ENCODE results near the gene NME3. TPM values are rescaled to one million over a fixed set of nuclear protein-coding genes. Genes with fewer than 3 reads are reported as not detected.

NME3 gene
- total and polyA plus RNA-seq, 2 of the 4 experiments (the other 2 are of a cell fraction) = 12.7 to 41.2 TPM

DNA sequence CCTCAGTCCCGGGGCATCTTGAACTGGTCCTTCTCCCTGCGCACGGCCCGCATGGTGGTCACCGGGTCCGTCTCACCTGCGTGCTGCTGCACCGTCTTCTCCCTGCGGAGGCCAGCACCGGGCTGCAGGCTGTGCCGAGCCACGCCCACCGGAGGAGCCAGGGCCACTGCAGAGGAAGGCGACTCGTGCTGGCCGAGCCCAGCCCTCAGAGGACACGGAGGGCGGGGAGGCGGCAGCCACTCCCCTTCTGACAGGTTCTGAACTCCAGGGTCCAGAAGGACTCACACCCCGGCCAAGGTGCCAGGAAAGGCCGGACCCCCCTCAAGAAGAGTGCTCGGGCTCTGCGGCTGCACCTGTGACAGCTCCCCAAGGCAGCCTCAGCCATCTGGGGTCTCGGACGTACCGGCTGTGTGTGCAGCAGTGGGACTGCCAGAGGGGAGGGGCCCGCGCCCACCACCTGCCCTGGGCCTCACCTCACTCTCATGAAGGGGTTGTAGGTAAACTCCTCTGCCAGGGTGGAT, 38.0 kb upstream of the NME3 start:
- Histone ChIP-seq H2BK20ac (ENCODE audit: low read depth, low read length) (no peak overlapping the region), H4K8ac (ENCODE audit: low read depth in 2 of 2, low read length in 2 of 2) (no peak overlapping the region), H3K4me3 (ENCODE audit: insufficient read depth, low read depth, low read length) (no peak overlapping the region), H3K4ac (ENCODE audit: low read depth, low read length) (no peak overlapping the region), H3K36me3 (ENCODE audit: control insufficient read depth, insufficient read depth, low read length) (peaks cover 19% of the 10 kb centered on the region; the same call in 1 of the 2 replicates), H3K27ac (ENCODE audit: insufficient read depth, low read length) (no peak overlapping the region), H2AK5ac (ENCODE audit: low read depth, low read length) (no peak overlapping the region), H3K4me1 (ENCODE audit: control insufficient read depth, insufficient read depth, low read length) (peaks cover 4% of the 10 kb centered on the region; the same call in 1 of the 2 replicates), H3K56ac (ENCODE audit: extremely low read depth, insufficient read depth, low read length) (no peak overlapping the region), H4K20me1 (ENCODE audit: insufficient read depth, low read length) (no peaks in the 10 kb centered on the region), H2BK15ac (ENCODE audit: low read depth, low read length) (no peak overlapping the region), H3K4me2 (ENCODE audit: low read depth, low read length) (no peak overlapping the region), H2BK5ac (ENCODE audit: low read depth, low read length, poor library complexity, severe bottlenecking) (no peak overlapping the region), H2AFZ (replicated peaks; ENCODE audit: low read length, poor library complexity) (no peak overlapping the region), H3K23ac (ENCODE audit: low read depth, low read length) (no peak overlapping the region), H4K91ac (ENCODE audit: insufficient read depth, low read depth, low read length) (no peak overlapping the region), H2BK120ac (ENCODE audit: low read depth, low read length) (no peak overlapping the region), H4K5ac (ENCODE audit: low read depth, low read length) (no peak overlapping the region), H3K9me1 (ENCODE audit: insufficient read depth, low read length) (no peaks in the 10 kb centered on the region), H2AK9ac (replicated peaks; ENCODE audit: low read depth, low read length, poor library complexity) (no peak overlapping the region), H3K14ac (replicated peaks; ENCODE audit: low read depth, low read length) (no peak overlapping the region), H3K18ac (ENCODE audit: low read depth, low read length) (no peak overlapping the region), H3K27me3 (ENCODE audit: control insufficient read depth, insufficient read depth, low read length) (no peaks in the 10 kb centered on the region), H3K79me1 (ENCODE audit: low read depth in 1 of 2, low read length in 2 of 2) (0 out of 4 replicates have a peak, but pooled peaks cover 0 to 2% of the 10 kb centered on the region in 2 experiments), H3K9me3 (ENCODE audit: control insufficient read depth, insufficient read depth, low read length) (no peaks in the 10 kb centered on the region), H3K9ac (ENCODE audit: low read depth, low read length) (no peak overlapping the region)
- DNase-seq (no peak), ATAC-seq (ENCODE audit: low read depth) (no peak)
- ChIA-PET CTCF (no interaction called here), POLR2A (ENCODE audit: unreplicated experiment) (no interaction called here)
- intact Hi-C loops (cut with micrococcal nuclease) = no loop called here
- in situ Hi-C loops (cut with MboI; ENCODE audit: low sequenced_read_pairs) = no loop called here
- no TSS peak for BruUV-seq (replicated peaks)
- WGBS, 2 experiments (ENCODE audit: extremely low coverage in 2 of 2, insufficient read length in 1 of 2) = 78% methylated on average over 13 of the region's 28 CpGs; no CpG with 5 or more reads in 1 of the 2 experiments
- dilution Hi-C loops (cut with HindIII; ENCODE audit: low sequenced_read_pairs, unreplicated experiment) = no loop called here
- TF ChIP-seq FOS (IDR thresholded peaks at IDR 0.05; ENCODE audit: low read depth, low read length) (no peak), RFX5 (IDR thresholded peaks at IDR 0.05; ENCODE audit: low read depth, low read length) (no peak), CTCF (conservative IDR thresholded peaks at IDR 0.05; ENCODE audit: low read depth, low read length) (no peak), SMC3 (IDR thresholded peaks at IDR 0.05; ENCODE audit: low read depth, low read length) (no peak), POLR2A (IDR thresholded peaks at IDR 0.05; ENCODE audit: low read depth, low read length) (no peak), RAD21 (IDR thresholded peaks at IDR 0.05; ENCODE audit: low read length) (no peak), NFE2L2 (IDR thresholded peaks at IDR 0.05; ENCODE audit: low read depth, low read length) (no peak), MXI1 (IDR thresholded peaks at IDR 0.05; ENCODE audit: borderline replicate concordance, low read depth, low read length) (no peak), MAZ (IDR thresholded peaks at IDR 0.05; ENCODE audit: borderline replicate concordance, low read depth, low read length) (no peak), USF2 (IDR thresholded peaks at IDR 0.05; ENCODE audit: low read depth, low read length) (no peak)
